K562 (cell line): ENCODE measurements around the gene ABCB10. TPM values are rescaled to one million over a fixed set of nuclear protein-coding genes. Genes with fewer than 3 reads are reported as not detected.
A peak's percentile ranks its signal among the peaks of the same experiment; 100 is the strongest.

Source experiments
- ATAC-seq: fragments of 200-7000 bp; cut with Tn5 transposase; 3 replicates; pipeline ENCODE4 v1.9.1; 2020; ENCODE audit warnings: moderate library complexity
- BruUV-seq: library from RNA; stranded (reverse); fragments of 400-500 nt; replicated peaks from 2 replicates; lab custom pipeline; 2021; lab: Mats Ljungman, UMichigan
- CTCF ChIA-PET: fragments of 300-600 bp; formaldehyde crosslinking; extraction: SDS; loops from one replicate; lab custom pipeline; 2021; ENCODE audit warnings: low intra/inter-chr PET ratio; lab: Yijun Ruan, JAX
- POLR2A ChIA-PET: fragments of 300-600, 350-650 bp; sonication (Branson Sonifier 250); formaldehyde crosslinking; extraction: SDS; loops from one replicate; lab custom pipeline; 2021; ENCODE audit warnings: antibody characterized with exemption, inconsistent platforms; lab: Yijun Ruan, JAX
- DNase-seq, 4 experiments: peaks; one replicate each; pipeline versions ENCODE4 v3.0.0 to v3.0.0-alpha.2; 2011 to 2018; ENCODE audit warnings: low spot score in 3 of 4, mixed read lengths in 3 of 4; ENCODE audit errors: extremely low read depth in 1 of 4
- FAIRE-seq: peaks from 2 replicates; lab custom pipeline; 2011; peaks lifted over from hg19 to GRCh38; lab: Jason Lieb, UNC
- H2AFZ ChIP-seq: 2 replicates; pipeline ENCODE4 v1.6.0; 2011; ENCODE audit warnings: low read depth, low read length, control low read depth, inconsistent platforms
- H3K27ac ChIP-seq: fragments of 200-600 bp; 3 replicates; pipeline ENCODE4 v1.8.0; 2011; ENCODE audit warnings: low read depth, mild to moderate bottlenecking, control low read depth, inconsistent platforms, low read length, moderate library complexity, mixed read lengths; ENCODE audit errors: extremely low read depth
- H3K27me3 ChIP-seq, 2 experiments: fragments of 300-600 bp in 1 of 2; 2 replicates in 1 of 2; 3 replicates in 1 of 2; pipeline versions ENCODE4 v1.6.0 to v1.8.0; 2011; ENCODE audit warnings: inconsistent platforms in 2 of 2, low read length in 2 of 2, mild to moderate bottlenecking in 1 of 2, mixed read lengths in 1 of 2, moderate library complexity in 1 of 2; ENCODE audit not compliant: control insufficient read depth in 2 of 2, insufficient read depth in 2 of 2
- H3K36me3 ChIP-seq: fragments of 300-600 bp; 3 replicates; pipeline ENCODE4 v1.8.0; 2011; ENCODE audit warnings: mild to moderate bottlenecking, low read length, inconsistent platforms; ENCODE audit not compliant: control insufficient read depth, insufficient read depth
- H3K4me1 ChIP-seq, 2 experiments: fragments of 200-600 bp in 1 of 2; replicated peaks in 1 of 2; 2 replicates in 1 of 2; 3 replicates in 1 of 2; pipeline versions ENCODE4 v1.5.1 to v1.8.0; 2011; ENCODE audit warnings: inconsistent platforms in 2 of 2, low read length in 2 of 2, mild to moderate bottlenecking in 1 of 2, mixed read lengths in 1 of 2, moderate library complexity in 1 of 2; ENCODE audit not compliant: control insufficient read depth in 2 of 2, insufficient read depth in 2 of 2
- H3K4me2 ChIP-seq: 2 replicates; pipeline ENCODE4 v1.6.1; 2011; ENCODE audit warnings: low read length, control low read depth, inconsistent platforms, mixed read lengths; ENCODE audit not compliant: insufficient read depth
- H3K4me3 ChIP-seq: fragments of 200-600 bp; sonication (generic), shearing (Covaris generic); 2 replicates; pipeline ENCODE4 v1.5.1; 2016; ENCODE audit warnings: control low read depth, inconsistent platforms
- H3K79me2 ChIP-seq: fragments of 200-600 bp; 3 replicates; pipeline ENCODE4 v1.8.0; 2011; ENCODE audit warnings: low read length, inconsistent platforms; ENCODE audit not compliant: control insufficient read depth, insufficient read depth
- H3K9ac ChIP-seq, 2 experiments: 2 replicates each; pipeline versions ENCODE4 v1.6.0 to v1.6.1; 2011; ENCODE audit warnings: low read depth in 2 of 2, low read length in 2 of 2, control low read depth in 1 of 2, inconsistent platforms in 1 of 2, mild to moderate bottlenecking in 1 of 2, mixed read lengths in 1 of 2; ENCODE audit not compliant: insufficient read depth in 1 of 2
- H3K9me1 ChIP-seq: one replicate; pipeline ENCODE4 v1.6.0; 2011; ENCODE audit warnings: inconsistent platforms, mild to moderate bottlenecking, low read length, moderate library complexity; ENCODE audit not compliant: control insufficient read depth, insufficient read depth
- H3K9me3 ChIP-seq: replicated peaks from 2 replicates; pipeline ENCODE4 v1.5.1; 2011; ENCODE audit warnings: low read depth, low read length, inconsistent platforms; ENCODE audit not compliant: control insufficient read depth, insufficient read depth
- H4K20me1 ChIP-seq: replicated peaks from 2 replicates; pipeline ENCODE4 v1.6.1; 2011; ENCODE audit warnings: low read length, inconsistent platforms, mixed read lengths; ENCODE audit not compliant: control insufficient read depth, insufficient read depth
- CEBPG ChIP-seq, 3 experiments: fragments of 200-800 bp in 1 of 3; sonication (Bioruptor generic) in 1 of 3; sonication (generic) in 1 of 3; formaldehyde crosslinking in 1 of 3; IDR thresholded peaks in 2 of 3; conservative IDR thresholded peaks in 1 of 3; 2 replicates each; pipeline versions ENCODE4 v1.6.1 to v1.8.0; 2016 to 2022; ENCODE audit warnings: missing compliant biosample characterization in 2 of 3, missing genetic modification characterization in 2 of 3, mild to moderate bottlenecking in 1 of 3, missing genetic modification reagents in 1 of 3
- ELF4 ChIP-seq: fragments of 450-650 bp; formaldehyde crosslinking; IDR thresholded peaks from 2 replicates; pipeline ENCODE4 v1.4.0; 2022; ENCODE audit warnings: missing genetic modification characterization
- GATA2 ChIP-seq: sonication (generic); formaldehyde crosslinking; IDR thresholded peaks from 2 replicates; pipeline ENCODE4 v1.4.0; 2020; ENCODE audit warnings: mild to moderate bottlenecking, missing genetic modification reagents
- MIER1 ChIP-seq: fragments of 450-650 bp; IDR thresholded peaks from 2 replicates; pipeline ENCODE4 v1.6.1; 2016; ENCODE audit warnings: antibody characterized with exemption, mild to moderate bottlenecking, low read depth
- PRMT5 ChIP-seq: sonication (generic); formaldehyde crosslinking; IDR thresholded peaks from 2 replicates; pipeline ENCODE4 v1.5.0; 2020; ENCODE audit warnings: missing genetic modification reagents
- RAD51 ChIP-seq: fragments of 450-650 bp; IDR thresholded peaks from 2 replicates; pipeline ENCODE4 v1.7.1; 2016; ENCODE audit warnings: low read depth, mild to moderate bottlenecking, borderline replicate concordance
- SETDB1 ChIP-seq: IDR thresholded peaks from one replicate; pipeline ENCODE4 v1.6.1; 2012; ENCODE audit warnings: low read length, control low read depth, inconsistent platforms
- SOX6 ChIP-seq: fragments of 450-650 bp; IDR thresholded peaks from 2 replicates; pipeline ENCODE4 v1.6.1; 2014; ENCODE audit warnings: mild to moderate bottlenecking
- TOE1 ChIP-seq, 2 experiments: fragments of 450-650 bp in 1 of 2; sonication (generic) in 1 of 2; formaldehyde crosslinking in 1 of 2; IDR thresholded peaks; 2 replicates each; pipeline versions ENCODE4 v1.7.1 to v1.8.0; 2016 to 2022; ENCODE audit warnings: borderline replicate concordance in 2 of 2, mild to moderate bottlenecking in 2 of 2, antibody characterized with exemption in 1 of 2, inconsistent platforms in 1 of 2, low read depth in 1 of 2, missing genetic modification reagents in 1 of 2, moderate library complexity in 1 of 2
- TRIM28 ChIP-seq: fragments of 450-650 bp; IDR thresholded peaks from 2 replicates; pipeline ENCODE4 v1.6.1; 2017
- ZNF408 ChIP-seq: fragments of 250-450 bp; sonication (Bioruptor Pico); IDR thresholded peaks from 2 replicates; pipeline ENCODE4 v1.4.0; 2020; ENCODE audit warnings: low read depth, mild to moderate bottlenecking, moderate library complexity
- WGBS: fragments of 100-300 bp; shearing (Covaris generic); methylation state at CpG from one replicate; pipeline ENCODE4 v1.1.6; 2016; ENCODE audit warnings: low coverage, mixed read lengths; ENCODE audit not compliant: insufficient coverage; ENCODE audit errors: missing lambda C conversion rate; 5-methylcytosine and 5-hydroxymethylcytosine counted together
- in situ Hi-C: fragments of 300-500 bp; cut with MboI; formaldehyde crosslinking; loops from 4 replicates; pipeline ENCODE4 v1.15.0; 2018; ENCODE audit warnings: inconsistent platforms, mixed read lengths
- intact Hi-C: fragments of 100-400 bp; cut with micrococcal nuclease; formaldehyde crosslinking; loops from 2 replicates; pipeline ENCODE4 v1.14.2; 2022
- polyA plus RNA-seq, 8 experiments: library from polyadenylated mRNA; depleted of rRNA in 4 of 8; stranded (reverse) in 5 of 8; unstranded in 3 of 8; fragments of >200 nt; fragmentation: Nextera tagmentation in 2 of 8; fragmentation: Illumina TruSeq in 1 of 8; extraction: Ambion mirVana in 2 of 8; extraction: Trizol in 1 of 8; gene quantifications; 2 replicates each; pipeline versions ENCODE4 v1.2.1 to v1.2.3, GENCODE V29; 2011 to 2014; ENCODE audit warnings: inconsistent platforms in 1 of 8, missing spikeins in 1 of 8
- total RNA-seq, 7 experiments: library from RNA; depleted of rRNA in 6 of 7; stranded (reverse); fragments of >200 nt in 6 of 7; fragmentation: Illumina TruSeq in 2 of 7; extraction: Trizol in 2 of 7; gene quantifications; 2 replicates each; pipeline versions ENCODE4 v1.2.1 to v1.2.3, GENCODE V29; 2011 to 2021; ENCODE audit warnings: low replicate concordance in 1 of 7
- TF ChIP-seq, protein P1 (sequence below): sonication (generic); formaldehyde crosslinking; IDR thresholded peaks from 2 replicates; pipeline ENCODE4 v1.9.0; 2022; ENCODE audit warnings: mild to moderate bottlenecking, missing genetic modification reagents
- TF ChIP-seq, protein P2 (sequence below): fragments of 450-650 bp; IDR thresholded peaks from 2 replicates; pipeline ENCODE4 v1.6.1; 2017; ENCODE audit warnings: antibody characterized with exemption, mild to moderate bottlenecking
- TF ChIP-seq, protein P3 (sequence below): sonication (generic); formaldehyde crosslinking; IDR thresholded peaks from 2 replicates; pipeline ENCODE4 v1.8.0; 2022; ENCODE audit warnings: missing genetic modification reagents, mild to moderate bottlenecking, borderline replicate concordance

Gene ABCB10
- total and polyA plus RNA-seq, 9 of the 15 experiments (the other 6 are each of a cell fraction or from before 2014, with no cell fraction given): 12.4 to 54.8 (median 36.4) TPM

DNA sequence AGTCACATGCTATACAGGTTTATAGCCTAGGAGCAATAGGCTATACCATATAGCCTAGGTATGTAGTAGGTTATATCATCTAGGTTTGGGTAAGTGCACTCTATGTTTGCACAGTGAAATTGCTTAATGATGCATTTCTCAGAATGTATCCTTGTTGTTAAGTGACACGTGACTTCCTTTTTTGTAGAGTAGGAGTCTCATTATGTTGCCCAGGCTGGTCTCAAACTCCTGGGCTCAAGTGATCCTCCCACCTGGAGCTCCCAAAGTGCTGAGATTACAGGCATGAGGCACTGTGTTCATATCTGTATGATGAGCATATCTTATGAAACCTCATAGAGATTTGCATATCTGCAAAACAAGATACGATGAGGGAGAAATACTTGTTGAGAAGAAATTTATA lies 13.8 kb upstream of the ABCB10 start:
- WGBS: 5% methylated on average over 2 of the region's 2 CpGs
- Histone ChIP-seq H3K9me1 (no peaks in the 10 kb centered on the region), H3K4me3 (no peak overlapping the region), H4K20me1 (no peaks in the 10 kb centered on the region; the same call in 1 of the 2 replicates), H3K79me2 (no peaks in the 10 kb centered on the region), H3K27ac (no peak overlapping the region), H3K9me3 (no peaks in the 10 kb centered on the region), H2AFZ (no peak overlapping the region), H3K9ac (no peak overlapping the region), H3K36me3 (no peaks in the 10 kb centered on the region), H3K27me3 (peaks cover 2 to 14% of the 10 kb centered on the region in 2 experiments; a peak in 2 of 5 replicates), H3K4me1 (peaks cover 0 to 7% of the 10 kb centered on the region in 2 experiments; a peak in 2 of 5 replicates), H3K4me2 (no peak overlapping the region)
- intact Hi-C loops (loop anchor here (5.0 kb wide), 1 partner anchor 50 kb away; no protein-coding TSS in a partner anchor), in situ Hi-C loops (no loop called here)
- ChIA-PET CTCF (no interaction called here), POLR2A (interaction anchor here (1.1 to 1.4 kb wide), 3 partner anchors 10 to 16 kb away, joined by 3 to 5 read pairs (median 3); partner anchors contain the start of gene ABCB10)
- DNase-seq (no peak), ATAC-seq (peak; percentile 46), FAIRE-seq (peak; percentile 32)
- no TSS peak for BruUV-seq
- TF ChIP-seq MIER1: no peak
- TF ChIP-seq GATA2: no peak
- no peak for TF ChIP-seq SETDB1
- TF ChIP-seq PRMT5 (CRISPR knock-in tag): no peak
- no peak for TF ChIP-seq TRIM28
- TF ChIP-seq TOE1 (IDR thresholded peaks at IDR 0.05; ENCODE audit: borderline replicate concordance): peak; percentile 74; the same call in 1 of the 2 replicates
- TF ChIP-seq TOE1 (CRISPR knock-in tag; IDR thresholded peaks at IDR 0.05; ENCODE audit: borderline replicate concordance, low read depth): no peak
- no peak for TF ChIP-seq ELF4
- no peak for TF ChIP-seq ZNF408 (CRISPR knock-in tag)
- TF ChIP-seq, protein P1, sequence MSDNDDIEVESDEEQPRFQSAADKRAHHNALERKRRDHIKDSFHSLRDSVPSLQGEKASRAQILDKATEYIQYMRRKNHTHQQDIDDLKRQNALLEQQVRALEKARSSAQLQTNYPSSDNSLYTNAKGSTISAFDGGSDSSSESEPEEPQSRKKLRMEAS: no peak
- peak; percentile 66; the same call in 1 of the 2 replicates for TF ChIP-seq SOX6
- TF ChIP-seq, protein P2, sequence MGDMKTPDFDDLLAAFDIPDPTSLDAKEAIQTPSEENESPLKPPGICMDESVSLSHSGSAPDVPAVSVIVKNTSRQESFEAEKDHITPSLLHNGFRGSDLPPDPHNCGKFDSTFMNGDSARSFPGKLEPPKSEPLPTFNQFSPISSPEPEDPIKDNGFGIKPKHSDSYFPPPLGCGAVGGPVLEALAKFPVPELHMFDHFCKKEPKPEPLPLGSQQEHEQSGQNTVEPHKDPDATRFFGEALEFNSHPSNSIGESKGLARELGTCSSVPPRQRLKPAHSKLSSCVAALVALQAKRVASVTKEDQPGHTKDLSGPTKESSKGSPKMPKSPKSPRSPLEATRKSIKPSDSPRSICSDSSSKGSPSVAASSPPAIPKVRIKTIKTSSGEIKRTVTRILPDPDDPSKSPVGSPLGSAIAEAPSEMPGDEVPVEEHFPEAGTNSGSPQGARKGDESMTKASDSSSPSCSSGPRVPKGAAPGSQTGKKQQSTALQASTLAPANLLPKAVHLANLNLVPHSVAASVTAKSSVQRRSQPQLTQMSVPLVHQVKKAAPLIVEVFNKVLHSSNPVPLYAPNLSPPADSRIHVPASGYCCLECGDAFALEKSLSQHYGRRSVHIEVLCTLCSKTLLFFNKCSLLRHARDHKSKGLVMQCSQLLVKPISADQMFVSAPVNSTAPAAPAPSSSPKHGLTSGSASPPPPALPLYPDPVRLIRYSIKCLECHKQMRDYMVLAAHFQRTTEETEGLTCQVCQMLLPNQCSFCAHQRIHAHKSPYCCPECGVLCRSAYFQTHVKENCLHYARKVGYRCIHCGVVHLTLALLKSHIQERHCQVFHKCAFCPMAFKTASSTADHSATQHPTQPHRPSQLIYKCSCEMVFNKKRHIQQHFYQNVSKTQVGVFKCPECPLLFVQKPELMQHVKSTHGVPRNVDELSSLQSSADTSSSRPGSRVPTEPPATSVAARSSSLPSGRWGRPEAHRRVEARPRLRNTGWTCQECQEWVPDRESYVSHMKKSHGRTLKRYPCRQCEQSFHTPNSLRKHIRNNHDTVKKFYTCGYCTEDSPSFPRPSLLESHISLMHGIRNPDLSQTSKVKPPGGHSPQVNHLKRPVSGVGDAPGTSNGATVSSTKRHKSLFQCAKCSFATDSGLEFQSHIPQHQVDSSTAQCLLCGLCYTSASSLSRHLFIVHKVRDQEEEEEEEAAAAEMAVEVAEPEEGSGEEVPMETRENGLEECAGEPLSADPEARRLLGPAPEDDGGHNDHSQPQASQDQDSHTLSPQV: no peak
- TF ChIP-seq, protein P3, sequence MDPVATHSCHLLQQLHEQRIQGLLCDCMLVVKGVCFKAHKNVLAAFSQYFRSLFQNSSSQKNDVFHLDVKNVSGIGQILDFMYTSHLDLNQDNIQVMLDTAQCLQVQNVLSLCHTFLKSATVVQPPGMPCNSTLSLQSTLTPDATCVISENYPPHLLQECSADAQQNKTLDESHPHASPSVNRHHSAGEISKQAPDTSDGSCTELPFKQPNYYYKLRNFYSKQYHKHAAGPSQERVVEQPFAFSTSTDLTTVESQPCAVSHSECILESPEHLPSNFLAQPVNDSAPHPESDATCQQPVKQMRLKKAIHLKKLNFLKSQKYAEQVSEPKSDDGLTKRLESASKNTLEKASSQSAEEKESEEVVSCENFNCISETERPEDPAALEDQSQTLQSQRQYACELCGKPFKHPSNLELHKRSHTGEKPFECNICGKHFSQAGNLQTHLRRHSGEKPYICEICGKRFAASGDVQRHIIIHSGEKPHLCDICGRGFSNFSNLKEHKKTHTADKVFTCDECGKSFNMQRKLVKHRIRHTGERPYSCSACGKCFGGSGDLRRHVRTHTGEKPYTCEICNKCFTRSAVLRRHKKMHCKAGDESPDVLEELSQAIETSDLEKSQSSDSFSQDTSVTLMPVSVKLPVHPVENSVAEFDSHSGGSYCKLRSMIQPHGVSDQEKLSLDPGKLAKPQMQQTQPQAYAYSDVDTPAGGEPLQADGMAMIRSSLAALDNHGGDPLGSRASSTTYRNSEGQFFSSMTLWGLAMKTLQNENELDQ (CRISPR knock-in tag): no peak
- TF ChIP-seq RAD51: peak; percentile 83
- no peak for TF ChIP-seq CEBPG (CRISPR knock-in tag; IDR thresholded peaks at IDR 0.05)
- peak; percentile 37 to 59; a peak in 3 of 4 replicates for TF ChIP-seq CEBPG (tag; conservative IDR thresholded peaks at IDR 0.05 in 1 of 2, IDR thresholded peaks at IDR 0.05 in 1 of 2)
